HG03558 (cell line): Measurements from ENCODE around the gene IL7R.
"Not testable (repeated sequence)": the region's sequence is repeated elsewhere in the genome, so short reads cannot be mapped to it uniquely, and the experiment has no call there.

Experiments
- ATAC-seq: cut with Tn5 transposase; IDR thresholded peaks from one replicate; pipeline ENCODE4 v1.9.1; 2021; ENCODE audit warnings: moderate number of reproducible peaks; ENCODE audit not compliant: unreplicated experiment; ENCODE audit errors: extremely low read depth

The IL7R gene

DNA sequence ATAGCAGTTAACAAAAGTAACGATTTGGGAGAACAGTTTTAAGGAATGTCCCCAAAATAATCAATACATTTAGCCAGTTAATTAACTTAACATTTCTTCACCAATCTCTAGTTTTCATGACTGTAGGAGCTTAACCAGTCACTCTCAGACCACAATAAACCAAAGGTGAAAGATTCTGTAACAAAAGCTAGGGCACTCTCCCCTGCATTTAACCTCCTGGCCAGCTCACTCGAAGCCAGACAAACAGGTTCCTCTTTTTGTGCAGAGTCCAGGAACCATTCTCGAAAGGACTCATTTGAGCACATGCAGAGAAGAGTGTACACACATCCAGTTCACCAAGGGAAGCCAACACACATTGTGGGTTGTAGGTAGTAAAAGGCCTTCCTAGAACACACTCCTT is 6.5 kb downstream of the IL7R start:
- no peak for ATAC-seq

- no peak for ATAC-seq
These were observed 11.3 kb downstream of the IL7R start for GRCh38 chr5:35867998-35868397.

- no peak for ATAC-seq
These were observed 13.1 kb downstream of the IL7R start for GRCh38 chr5:35869685-35870277.

DNA sequence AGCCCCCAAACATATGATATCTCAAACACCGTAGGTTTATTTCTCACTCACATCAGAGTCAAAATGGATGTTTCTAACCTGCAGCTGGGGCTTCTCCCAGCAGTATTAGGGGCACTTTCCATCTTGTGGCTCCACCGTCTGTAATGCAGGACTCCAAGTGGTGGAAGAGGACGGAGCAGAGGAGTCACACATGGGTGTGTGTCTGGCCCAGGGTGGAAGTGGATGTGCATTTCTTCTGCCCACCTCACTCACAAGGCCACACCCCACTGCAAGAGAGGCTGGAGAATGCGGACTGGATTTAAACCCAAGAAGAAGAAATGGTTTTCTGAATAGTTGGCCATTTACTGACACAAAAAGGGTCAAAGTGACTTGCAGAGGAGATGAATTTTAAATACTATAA is 13.9 kb downstream of the IL7R start:
- ATAC-seq, result no peak

DNA sequence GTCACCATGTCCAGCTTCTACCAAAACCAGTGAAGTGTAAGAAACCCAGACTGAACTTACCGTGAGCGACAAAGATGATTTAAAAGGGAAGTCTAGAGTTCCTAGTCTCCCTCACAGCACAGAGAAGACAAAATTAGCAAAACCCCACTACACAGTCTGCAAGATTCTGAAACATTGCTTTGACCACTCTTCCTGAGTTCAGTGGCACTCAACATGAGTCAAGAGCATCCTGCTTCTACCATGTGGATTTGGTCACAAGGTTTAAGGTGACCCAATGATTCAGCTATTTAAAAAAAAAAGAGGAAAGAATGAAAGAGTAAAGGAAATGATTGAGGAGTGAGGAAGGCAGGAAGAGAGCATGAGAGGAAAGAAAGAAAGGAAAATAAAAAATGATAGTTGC is 19.8 kb downstream of the IL7R start:
- ATAC-seq, result no peak

DNA sequence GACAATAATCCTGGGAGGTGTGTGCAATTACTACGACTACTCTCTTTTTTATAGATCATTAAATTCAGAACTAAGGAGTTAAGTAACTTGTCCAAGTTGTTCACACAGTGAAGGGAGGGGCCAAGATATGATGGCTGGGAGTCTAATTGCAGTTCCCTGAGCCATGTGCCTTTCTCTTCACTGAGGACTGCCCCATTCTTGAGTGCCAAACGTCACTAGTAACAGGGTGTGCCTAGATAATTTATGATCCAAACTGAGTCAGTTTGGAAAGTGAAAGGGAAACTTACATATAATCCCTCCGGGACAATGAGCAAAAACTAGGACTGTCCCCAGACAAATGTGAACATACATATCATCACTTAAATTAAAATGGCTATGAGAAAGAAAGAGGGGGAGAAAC is 20.2 kb downstream of the IL7R start:
- no peak for ATAC-seq

DNA sequence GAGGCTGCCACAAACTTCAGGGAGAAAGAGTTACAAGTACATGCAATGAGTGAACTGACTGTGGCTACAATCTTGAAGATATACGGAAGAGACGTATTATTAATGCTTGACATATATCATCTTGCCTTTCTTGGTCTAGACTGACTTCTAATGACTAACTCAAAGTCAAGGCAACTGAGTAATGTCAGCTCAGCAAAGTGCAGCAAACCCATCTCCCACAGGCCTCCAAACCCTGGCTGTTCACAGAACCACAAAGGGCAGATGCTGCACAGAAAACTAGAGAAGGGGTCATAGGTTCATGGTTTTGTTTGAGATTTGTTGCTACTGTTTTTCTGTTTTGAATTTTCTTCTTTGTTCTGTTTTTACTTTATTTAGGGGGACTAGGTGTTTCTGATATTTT is 21.0 kb downstream of the IL7R start:
- no peak for ATAC-seq

GRCh38 chr5:35878079-35878478 is 21.4 kb downstream of the IL7R start:
- ATAC-seq, result no peak

DNA sequence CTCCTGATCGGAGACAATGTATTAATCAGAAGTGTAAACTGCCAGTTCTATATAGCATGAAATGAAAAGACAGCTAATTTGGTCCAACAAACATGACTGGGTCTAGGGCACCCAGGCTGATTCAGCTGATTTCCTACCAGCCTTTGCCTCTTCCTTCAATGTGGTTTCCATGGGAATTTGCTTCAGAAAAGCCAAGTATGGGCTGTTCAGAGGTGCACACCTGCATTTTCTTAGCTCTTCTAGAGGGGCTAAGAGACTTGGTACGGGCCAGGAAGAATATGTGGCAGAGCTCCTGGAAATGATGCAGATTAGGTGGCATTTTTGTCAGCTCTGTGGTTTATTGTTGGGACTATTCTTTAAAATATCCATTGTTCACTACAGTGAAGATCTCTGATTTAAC is 22.4 kb downstream of the IL7R start:
- no peak for ATAC-seq

- ATAC-seq, result no peak
These were observed 23.0 kb downstream of the IL7R start for GRCh38 chr5:35879649-35880048.

DNA sequence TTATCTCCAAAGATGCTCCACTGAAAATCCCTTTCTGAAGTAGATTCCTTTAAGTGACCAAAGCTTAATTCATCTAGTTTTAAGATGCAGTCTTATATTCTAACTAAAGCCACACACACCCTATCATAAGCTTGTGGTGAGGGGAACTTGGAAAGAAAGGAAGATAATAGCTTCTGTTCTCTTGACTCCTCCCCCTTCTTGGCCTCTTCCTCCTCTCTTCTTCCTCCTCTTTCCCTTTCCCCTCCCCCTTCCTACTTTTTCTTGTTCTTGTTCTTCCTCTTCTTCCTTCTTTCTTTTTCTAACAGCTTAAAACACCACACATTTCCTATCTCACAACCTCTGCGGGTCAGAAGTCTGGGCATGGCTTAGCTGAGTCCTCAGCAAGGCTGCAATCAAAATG is 23.5 kb downstream of the IL7R start:
- no peak for ATAC-seq

DNA sequence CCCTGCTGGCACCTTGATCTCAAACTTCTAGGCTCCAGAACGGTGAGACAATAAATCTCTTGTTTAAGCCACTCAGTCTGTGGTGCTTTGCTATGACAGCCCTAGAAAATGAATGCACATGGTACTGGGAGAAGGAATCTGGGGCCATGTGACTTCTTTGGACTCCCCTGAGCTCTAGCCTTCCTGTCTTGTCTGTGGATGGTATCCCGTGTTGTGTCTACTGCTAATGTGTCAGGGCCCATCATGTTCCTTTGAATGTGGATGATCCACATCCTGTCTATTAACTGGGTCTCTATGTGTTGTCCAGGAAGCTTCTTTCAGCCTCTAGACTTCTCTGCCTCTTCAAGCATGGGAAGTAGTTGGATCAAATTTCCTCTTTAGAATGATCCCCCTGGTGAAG is 25.1 kb downstream of the IL7R start:
- no peak for ATAC-seq

- no peak for ATAC-seq
These were observed 27.6 kb downstream of the IL7R start for GRCh38 chr5:35884191-35884769.

GRCh38 chr5:35884773-35885172 is 28.1 kb downstream of the IL7R start:
- no peak for ATAC-seq

GRCh38 chr5:35886381-35886780 is 29.7 kb downstream of the IL7R start:
- no peak for ATAC-seq

DNA sequence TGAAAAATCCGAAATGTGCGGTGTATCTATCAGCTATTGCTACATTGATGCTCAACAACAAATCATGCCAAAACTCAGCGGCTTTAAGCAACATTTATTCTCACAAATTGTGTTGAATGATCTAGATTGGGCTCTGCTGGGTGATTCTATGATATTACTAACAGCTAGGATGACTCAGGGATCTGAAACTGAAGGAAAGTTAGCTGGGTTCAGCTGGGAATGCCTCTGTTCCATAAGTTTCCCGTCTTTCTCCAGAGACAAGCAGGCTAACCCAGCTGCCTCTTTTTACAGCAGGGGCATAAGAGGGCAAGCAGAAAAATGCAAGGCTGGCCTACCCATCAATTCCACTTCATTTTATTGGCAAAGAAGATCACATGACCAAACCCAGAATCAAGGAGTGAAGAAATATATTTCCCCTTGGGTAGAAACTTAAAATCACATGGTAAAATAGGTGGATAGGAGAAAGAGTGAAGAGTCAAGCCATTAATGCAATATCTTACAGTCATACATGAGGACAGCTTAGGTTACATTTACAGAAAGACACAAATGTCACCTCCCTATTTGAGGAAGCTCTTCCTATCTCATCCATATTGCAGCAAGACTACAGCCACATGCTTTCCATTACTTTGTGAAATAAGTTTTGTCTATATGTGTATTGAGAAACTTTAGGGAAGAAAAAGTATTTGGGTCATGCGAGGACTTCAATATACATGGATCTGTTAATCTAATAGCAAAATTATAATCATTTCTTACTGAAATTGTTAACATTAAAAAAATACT is 30.8 kb downstream of the IL7R start:
- no peak for ATAC-seq

GRCh38 chr5:35890021-35891020 is 33.6 kb downstream of the IL7R start:
- ATAC-seq, result no peak

- ATAC-seq, result not testable (repeated sequence)
These were observed 36.1 kb downstream of the IL7R start for GRCh38 chr5:35892799-35893198.

DNA sequence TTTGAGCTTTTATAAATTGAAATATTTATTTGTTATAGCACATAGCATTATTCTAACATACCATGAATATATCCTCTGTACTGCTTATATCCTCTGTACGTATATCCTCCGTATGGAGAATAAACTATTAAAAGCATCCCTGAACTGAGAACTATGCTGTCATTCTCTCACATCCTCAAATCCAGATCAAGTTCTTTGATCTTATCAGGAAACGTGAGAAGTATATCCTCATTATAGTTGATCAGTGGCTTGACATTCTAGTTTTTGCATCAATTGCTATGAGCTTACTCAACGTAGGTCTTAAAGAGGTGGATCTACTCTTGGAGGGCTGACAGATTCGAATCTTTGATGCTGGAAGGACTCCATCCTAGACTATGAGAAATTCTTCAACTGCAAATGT is 37.4 kb downstream of the IL7R start:
- no peak for ATAC-seq

- ATAC-seq, result no peak
These were observed 42.4 kb downstream of the IL7R start for GRCh38 chr5:35898952-35899660.
